ENCODE measurements around the gene RTL1. TPM values are rescaled to one million over a fixed set of nuclear protein-coding genes. Genes with fewer than 3 reads are reported as not detected.

The RTL1 gene
- total RNA-seq: not detected
- not detected for polyA plus RNA-seq
- long read RNA-seq, donor 1: 0 reads
- long read RNA-seq, donor 2: 0 reads
- long read RNA-seq, donor 3: 0 reads

DNA sequence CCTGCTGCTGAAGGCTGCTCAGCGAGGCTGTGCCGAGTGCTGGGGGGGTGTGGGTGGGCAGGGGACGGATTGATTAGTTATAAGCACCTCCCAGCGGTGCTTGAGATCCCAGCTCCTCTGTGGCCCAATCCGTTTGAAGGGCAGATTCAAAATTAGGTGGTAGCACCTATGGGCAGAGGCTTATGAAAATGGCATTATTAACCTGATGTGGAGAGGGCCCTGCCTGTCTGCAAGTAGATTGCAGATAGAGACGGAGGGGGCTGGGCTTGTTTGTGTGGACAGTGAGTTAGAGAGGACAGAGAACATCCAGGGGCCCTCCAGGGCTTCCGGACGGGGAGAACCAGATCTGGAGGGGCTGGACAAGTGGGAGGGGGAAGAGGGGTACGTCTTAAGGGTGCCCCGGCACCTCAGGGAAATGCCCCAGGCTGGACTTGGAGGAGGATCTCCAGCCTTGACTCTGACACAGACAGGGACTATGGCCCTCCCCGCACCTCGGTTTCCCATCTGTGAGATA is at the start of gene RTL1:
Gene RTL1 (minus strand): TSS at position 51 of the 514 bp plus-strand sequence. CDS start 18,934 bp downstream, outside the sequence.
- TF ChIP-seq, protein P1, sequence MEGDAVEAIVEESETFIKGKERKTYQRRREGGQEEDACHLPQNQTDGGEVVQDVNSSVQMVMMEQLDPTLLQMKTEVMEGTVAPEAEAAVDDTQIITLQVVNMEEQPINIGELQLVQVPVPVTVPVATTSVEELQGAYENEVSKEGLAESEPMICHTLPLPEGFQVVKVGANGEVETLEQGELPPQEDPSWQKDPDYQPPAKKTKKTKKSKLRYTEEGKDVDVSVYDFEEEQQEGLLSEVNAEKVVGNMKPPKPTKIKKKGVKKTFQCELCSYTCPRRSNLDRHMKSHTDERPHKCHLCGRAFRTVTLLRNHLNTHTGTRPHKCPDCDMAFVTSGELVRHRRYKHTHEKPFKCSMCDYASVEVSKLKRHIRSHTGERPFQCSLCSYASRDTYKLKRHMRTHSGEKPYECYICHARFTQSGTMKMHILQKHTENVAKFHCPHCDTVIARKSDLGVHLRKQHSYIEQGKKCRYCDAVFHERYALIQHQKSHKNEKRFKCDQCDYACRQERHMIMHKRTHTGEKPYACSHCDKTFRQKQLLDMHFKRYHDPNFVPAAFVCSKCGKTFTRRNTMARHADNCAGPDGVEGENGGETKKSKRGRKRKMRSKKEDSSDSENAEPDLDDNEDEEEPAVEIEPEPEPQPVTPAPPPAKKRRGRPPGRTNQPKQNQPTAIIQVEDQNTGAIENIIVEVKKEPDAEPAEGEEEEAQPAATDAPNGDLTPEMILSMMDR (IDR thresholded peaks at IDR 0.05): no peak
- TF ChIP-seq POLR2A (IDR thresholded peaks at IDR 0.05): no peak
- 53 to 62% (median 60%) methylated on average over 12 of the region's 12 CpGs for WGBS, 4 donors
- H3K4me1 ChIP-seq: peaks cover 0 to 20% (median 6%) of the 10 kb centered on the region in 12 donors
- no peak within 1 kb of the TSS for H3K27ac ChIP-seq
- peaks cover 0 to 4% (median 0%) of the 10 kb centered on the region in 12 donors for H3K9me3 ChIP-seq
- H3K27me3 ChIP-seq: peaks cover 7 to 82% (median 38%) of the 10 kb centered on the region in 9 donors
- no peak for DNase-seq
- H3K4me3 ChIP-seq: no peak within 1 kb of the TSS
- intact Hi-C loops (cut with DNase I): no loop called here
- ATAC-seq: no peak
- H3K36me3 ChIP-seq: no peaks in the 10 kb centered on the region

DNA sequence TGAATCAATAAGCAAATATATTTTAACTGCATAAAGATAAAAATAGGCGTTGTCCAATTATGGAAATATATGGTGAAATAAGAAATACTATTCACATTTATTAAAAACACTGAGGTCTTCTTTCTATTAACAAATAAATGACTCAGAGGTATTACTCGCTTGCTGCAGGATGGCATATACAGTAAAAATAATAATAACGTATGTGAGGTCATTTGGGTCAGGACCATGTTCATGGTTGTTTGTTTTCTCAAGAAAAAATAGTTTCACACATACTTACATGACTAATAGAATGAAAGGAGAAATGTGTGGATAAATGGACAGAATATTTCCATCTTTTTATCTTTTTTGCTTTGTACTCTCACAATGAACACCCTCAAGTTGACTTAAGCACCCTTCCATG is 46.5 kb upstream of the RTL1 start:
- no peak for ATAC-seq
- TF ChIP-seq, protein P1 (IDR thresholded peaks at IDR 0.05): no peak
- no peak for TF ChIP-seq POLR2A (IDR thresholded peaks at IDR 0.05)
- Histone ChIP-seq H3K4me1 (no peaks in the 10 kb centered on the region), H3K4me3 (no peak overlapping the region), H3K9me3 (no peaks in the 10 kb centered on the region), H3K27ac (no peak overlapping the region), H3K27me3 (no peaks in the 10 kb centered on the region), H3K36me3 (no peaks in the 10 kb centered on the region)
- DNase-seq: no peak
- WGBS, 4 donors: 81 to 86% (median 83%) methylated on average over 3 of the region's 3 CpGs
- intact Hi-C loops (cut with DNase I): no loop called here

DNA sequence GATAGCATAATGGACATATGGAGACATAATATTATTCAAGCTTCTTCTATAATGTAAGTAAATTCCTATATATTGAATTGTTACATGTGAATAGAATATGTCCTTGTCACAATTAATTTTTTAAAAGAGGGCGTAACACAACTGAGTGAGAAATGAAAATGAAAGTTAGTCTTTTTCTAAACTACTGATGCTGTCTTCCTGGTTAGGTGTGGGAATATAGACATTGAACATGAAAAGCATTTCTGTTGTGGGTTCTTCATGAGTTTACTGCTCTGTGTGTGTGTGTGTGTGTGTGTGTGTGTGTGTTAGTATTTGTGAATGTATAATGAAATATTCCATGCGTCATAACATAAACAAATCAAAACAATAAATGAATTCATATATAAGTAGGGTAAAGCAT is 40.5 kb upstream of the RTL1 start:
- H3K36me3 ChIP-seq: no peaks in the 10 kb centered on the region
- intact Hi-C loops (cut with DNase I): no loop called here
- TF ChIP-seq POLR2A (IDR thresholded peaks at IDR 0.05): no peak
- TF ChIP-seq, protein P1 (IDR thresholded peaks at IDR 0.05): no peak
- no peaks in the 10 kb centered on the region for H3K9me3 ChIP-seq
- ATAC-seq: no peak
- H3K27me3 ChIP-seq: no peaks in the 10 kb centered on the region
- no peak overlapping the region for H3K27ac ChIP-seq
- H3K4me3 ChIP-seq: no peak overlapping the region
- no peak for DNase-seq
- no peaks in the 10 kb centered on the region for H3K4me1 ChIP-seq
- 81 to 92% (median 90%) methylated on average over 2 of the region's 2 CpGs for WGBS, 4 donors

DNA sequence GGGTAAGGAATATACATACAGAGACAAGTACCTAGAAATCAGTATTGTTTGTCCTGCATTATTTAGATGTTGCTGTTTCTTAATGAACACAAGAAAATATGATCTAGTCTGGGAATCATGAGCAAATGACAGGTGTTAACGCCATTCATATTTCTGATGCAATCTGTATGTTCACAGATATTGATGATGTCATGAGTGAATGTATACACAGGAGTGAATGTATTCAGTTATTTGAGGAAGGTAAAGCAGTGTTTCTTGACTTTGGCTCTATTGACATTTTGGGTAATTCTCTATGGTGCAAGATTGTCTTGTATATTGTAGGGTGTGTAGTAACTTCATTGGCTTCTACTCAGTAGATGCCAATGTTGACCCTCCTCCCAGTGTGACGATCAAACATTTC is 26.7 kb upstream of the RTL1 start:
- H3K9me3 ChIP-seq: peaks cover 0 to 20% (median 0%) of the 10 kb centered on the region in 12 donors
- WGBS, 4 donors: 85 to 93% (median 88%) methylated on average over 2 of the region's 2 CpGs
- H3K27ac ChIP-seq: no peak overlapping the region
- no peak for TF ChIP-seq POLR2A (IDR thresholded peaks at IDR 0.05)
- TF ChIP-seq, protein P1 (IDR thresholded peaks at IDR 0.05): no peak
- H3K4me3 ChIP-seq: no peak overlapping the region
- DNase-seq (no peak), ATAC-seq (no peak)
- no peaks in the 10 kb centered on the region for H3K36me3 ChIP-seq
- no peaks in the 10 kb centered on the region for H3K4me1 ChIP-seq
- H3K27me3 ChIP-seq: no peaks in the 10 kb centered on the region
- intact Hi-C loops (cut with DNase I): no loop called here

Measured in heart left ventricle (tissue), 16 donors.